ENCODE results near the gene BBS4.

BBS4 gene

DNA sequence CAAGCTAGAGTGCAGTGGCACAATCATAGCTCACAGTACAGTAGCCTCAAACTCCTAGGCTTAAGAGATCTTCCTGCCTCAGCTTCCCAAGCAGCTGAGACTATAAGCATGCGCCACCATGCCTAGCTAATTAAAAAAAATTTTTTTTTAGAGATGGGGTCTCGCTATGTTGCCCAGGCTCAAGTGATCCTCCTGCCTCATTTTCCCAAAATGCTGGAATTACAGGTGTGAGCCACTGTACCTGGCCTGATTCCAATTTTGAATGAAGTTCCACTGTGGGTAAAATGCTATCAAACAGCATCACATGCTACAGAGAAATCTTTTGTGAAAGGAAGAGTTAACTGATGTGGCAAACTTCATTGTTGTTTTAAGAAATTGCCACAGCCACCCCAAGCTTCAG lies 80.0 kb downstream of the BBS4 start:
- DNase-seq = no peak

DNA sequence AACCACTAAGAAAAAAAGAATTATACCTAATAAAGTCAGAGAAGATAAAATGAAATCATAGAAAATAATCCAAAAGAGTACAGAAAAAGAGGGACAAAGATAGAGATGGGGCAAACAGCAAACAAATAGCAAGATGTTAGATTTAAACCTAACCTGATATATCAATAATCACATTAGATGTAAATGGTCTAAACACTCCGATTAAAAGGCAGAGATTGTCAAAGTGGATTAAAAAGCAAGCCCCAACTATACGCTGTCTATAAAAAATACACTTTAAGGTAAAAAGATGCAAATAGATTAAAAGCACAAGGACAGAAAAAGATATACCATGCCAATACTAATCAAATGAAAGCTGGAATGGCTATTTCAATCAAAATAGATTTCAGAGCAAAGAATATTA lies 80.8 kb downstream of the BBS4 start:
- no peak for DNase-seq

DNA sequence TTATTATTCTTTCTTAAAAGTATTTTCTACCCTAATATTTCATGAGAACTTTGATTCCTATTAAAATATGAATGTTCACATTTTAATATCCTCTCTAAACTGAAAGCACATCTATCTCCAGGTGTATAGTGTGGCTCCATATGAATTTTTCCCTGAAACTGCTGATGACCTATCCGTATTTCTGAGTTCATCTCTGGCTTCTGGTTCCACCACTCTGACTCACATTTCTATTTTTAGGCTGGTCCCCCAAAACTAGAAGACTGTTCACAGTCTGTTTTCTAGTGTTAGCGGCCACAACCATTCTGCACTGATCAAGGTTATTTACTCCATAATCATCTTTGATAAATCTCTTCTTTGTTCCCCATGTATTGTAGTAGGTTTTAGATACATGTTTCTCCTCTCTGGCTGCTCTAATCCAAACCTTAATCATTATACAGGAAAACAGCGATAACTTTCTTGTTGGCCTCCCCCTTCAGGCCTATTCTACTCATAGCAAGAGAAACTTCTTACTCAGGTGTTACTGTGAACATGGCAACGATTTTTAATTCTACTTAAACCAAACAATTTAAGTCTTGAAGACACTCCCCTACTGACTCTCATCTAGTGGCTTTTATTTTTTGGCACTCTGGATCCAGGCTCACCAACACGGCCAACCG lies 84.8 kb downstream of the BBS4 start:
- DNase-seq = no peak

DNA sequence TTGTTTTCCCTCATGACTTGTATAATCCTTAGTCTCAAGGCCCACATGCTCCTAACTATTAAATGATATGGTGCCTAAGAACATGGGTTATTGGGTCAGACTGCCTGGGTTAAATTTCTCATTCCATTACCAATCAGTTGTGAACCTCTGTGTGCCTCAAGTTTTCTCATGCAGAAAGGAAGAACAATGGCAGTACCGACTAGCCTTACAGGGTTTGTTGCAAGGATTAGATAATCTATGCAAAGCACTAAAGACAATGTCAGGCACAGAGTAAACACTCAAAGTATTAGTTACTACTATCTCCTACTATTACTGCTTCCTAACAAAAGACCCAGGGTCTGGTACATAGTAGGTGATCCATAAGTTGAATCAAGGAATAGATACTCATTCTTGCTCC lies 85.3 kb downstream of the BBS4 start:
- DNase-seq = no peak

DNA sequence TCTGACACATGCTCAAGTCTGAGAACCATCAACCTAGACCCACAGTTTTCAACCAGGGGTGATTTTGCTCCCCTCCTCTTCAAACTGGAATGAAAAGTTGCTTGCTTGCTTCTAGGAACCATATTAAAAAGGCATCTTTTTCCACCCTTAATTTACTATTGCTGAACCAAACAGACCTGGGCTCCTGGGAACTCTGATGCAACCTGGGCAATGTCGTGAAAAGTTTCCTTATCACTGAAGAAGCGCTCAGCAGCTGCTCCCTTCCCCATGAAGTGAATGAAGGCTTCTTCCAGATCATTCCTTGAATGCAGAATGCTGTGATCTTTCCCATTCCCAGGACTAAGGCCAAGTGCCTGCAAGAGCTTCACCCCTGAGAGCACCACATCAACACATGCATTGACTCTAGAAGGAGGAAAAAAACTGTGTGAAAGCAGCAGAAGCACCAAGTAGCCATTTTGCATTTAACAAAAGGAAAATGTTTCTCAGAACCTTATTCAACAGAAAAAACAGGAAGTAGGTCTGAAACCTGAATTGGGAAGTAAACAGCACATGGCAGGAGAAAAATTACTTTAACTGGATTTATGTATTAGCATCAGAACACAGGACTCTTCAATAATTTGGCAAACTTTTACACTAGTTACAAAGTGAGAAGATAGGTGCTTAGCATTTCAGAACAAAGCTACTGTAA lies 88.8 kb downstream of the BBS4 start:
- DNase-seq = no peak

DNA sequence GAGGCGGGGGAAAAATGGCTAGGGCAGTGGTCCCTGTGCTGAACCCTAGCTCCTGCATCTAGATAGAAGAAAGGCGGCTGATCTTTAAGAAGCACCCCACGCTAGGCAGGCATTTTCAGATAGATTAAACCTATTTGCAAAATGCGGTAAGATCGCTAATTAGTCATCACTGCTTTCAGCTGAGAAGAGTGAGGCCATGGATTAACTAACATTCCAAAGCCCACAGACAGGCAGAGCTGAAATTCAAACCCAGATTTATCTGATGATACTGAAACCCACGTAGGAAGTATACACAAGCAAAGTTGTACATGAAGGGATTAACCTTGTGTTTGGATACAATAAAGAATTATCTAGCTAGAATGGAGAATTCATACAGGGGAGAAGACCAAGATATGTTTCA lies 92.8 kb downstream of the BBS4 start:
- no peak for DNase-seq

DNA sequence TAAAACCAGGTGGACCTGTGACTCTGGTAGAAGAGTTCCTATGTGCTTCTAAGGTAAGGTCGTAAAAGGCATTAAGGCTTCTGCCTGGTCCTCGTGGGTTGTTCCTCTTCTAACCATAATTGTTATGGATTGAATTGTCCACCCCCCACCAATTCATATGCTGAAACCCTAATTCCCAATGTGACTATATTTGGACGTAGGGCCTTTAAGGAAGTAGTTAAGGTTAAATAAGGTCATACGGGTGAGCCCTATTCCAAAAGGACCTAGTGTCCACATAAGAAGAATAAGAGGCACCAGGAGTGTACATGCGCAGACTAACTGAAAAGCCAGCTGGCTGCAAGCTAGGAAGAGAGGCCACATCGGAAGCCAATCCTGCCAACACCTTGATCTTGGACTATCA lies 95.6 kb downstream of the BBS4 start:
- DNase-seq = no peak

DNA sequence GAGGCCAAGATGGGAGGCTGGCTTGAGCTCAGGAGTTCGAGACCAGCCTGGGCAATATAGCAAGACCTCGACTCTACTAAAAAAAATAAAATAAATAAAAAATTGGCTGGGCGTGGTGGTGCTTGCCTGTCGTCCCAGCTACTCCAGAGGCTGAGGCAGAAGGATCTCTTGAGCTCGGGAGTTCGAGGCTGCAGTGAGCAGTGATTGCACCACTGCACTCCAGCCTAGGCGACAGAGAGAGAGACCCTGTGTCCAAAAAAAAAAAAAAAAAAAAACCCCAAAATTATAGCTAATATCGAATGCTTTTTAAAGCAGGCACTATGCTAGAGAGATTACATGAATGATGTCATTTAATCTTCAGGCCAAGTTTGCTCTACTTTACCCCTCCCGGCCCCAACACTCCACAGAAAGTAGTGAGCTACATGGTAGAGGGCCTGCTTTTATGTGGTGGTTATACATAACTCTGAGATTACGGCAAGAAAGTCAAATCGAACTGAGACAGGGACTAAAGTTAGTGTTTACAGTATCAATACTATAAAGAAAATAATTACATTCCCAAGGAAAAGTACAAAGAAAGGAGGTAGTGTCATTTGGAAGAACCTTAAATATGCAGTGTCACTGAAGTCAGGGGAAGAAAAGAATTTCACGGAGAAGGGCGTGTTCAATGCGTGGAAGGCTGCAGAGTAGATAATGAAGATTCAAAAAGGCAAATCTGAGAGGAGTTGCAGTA lies 96.4 kb downstream of the BBS4 start:
- no peak for DNase-seq

DNA sequence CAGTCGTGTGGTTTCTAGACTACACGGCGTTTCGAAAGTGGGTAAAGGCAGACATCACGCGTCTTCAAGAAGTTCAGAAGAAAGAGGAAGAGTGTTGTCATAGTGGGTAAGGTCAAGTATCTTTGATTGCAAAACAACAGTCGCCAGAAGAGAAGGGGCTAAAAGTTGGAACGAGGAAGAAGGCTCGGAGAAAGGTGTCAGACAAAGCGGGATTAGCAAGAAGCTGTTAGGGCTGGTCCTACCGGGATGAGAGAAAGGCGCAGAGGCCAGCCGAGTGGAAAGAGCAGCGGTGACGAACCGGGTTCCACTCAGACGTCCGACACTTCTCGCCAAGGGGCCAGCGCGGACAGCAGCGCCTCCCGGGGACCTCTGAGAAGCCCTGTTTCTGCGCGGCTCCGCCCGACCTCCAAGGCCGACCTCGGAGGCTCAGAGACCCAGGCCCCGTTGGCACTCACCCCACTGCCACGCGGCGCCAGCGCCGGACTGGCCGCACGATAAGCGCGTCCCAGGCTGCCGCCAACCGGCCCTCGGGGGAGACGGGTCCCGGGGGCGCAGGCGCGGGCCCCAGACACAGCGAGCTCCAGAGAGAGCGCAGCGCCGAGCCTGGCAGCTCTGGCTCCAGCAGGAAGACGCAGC lies 97.1 kb downstream of the BBS4 start:
- no peak for DNase-seq

DNA sequence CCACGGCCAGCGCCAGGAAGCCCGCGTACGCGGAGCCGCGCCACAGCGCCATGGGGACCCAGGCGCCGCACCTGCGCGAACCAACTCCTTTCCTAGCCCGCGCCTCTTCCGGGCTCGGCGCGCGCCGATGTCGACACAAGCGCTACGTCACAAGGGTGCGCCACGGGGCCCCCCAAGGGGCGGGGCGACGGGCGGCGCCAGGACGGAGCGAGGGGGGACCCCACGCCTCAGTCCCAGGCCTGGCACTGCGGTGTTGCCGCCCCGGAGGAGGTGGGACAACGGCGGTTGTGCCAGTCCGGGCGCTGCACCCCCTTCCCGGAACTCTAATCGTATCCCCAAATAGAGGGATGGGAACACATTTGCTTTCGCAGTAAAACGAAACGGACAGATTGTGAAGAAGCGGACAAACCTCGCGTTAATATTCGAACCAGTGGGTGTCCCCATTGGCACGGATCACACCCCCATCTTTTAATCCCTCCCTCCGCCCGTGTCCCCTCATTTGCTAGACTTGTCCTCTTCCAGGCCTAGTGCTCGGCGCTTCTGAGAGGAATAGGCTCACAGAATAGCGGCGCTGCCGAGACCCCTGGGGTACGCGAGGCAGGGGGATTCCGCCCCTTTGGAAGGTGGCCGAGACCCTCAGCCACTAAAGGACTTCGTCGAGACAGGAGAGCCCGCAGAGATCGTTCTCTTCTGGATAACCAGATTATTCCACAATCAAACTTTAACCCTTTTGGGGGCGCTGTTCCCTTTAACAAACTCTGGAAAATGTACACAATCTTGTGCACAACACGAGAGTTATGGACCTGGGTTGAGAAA lies 97.8 kb downstream of the BBS4 start, which contains the start of gene ADPGK:
Gene ADPGK (minus strand): TSS at position 119 of the 816 bp plus-strand sequence. CDS start 67 bp downstream, at position 52.
- peak; percentile 96 for DNase-seq

DNA sequence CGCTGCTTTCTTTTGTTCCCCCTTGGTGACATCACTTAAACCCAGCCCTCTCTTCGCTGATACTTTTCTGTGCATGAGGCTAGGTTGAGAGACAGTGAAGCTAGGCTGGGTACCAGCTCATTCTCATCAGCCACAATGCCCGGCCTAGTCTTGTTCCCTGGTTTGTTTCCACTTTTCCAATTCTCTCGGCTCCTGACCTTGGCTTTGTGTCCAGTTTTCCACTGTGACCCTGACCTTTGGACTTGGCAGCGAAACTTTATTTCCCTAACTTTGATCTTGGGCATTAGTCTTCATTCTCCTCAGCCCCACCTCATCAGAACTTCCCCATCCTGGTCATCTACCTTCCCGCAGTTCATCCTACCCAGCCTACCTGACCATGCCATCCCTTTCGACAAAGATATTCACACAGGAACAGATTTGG lies 98.5 kb downstream of the BBS4 start:
- DNase-seq = no peak

DNA sequence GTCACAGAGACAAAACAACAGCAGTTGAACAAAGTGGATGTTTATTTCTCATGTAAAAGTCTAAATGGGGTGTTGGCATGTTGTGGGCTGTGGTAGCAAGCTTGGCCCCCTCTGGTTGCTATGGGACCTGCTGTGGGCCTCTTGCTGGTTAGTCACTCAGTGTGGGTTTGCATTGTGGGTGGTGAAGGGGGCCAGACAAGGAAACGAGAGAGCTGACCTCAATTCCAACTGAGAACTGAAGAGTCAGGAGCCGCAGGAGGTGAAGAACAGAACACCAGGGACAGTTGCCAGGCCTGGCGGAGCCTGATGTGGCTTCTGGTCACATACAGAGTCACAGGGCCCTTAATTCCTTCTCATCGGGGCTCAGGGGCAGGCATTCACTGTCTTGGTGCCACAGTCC lies 99.4 kb downstream of the BBS4 start:
- no peak for DNase-seq

DNA sequence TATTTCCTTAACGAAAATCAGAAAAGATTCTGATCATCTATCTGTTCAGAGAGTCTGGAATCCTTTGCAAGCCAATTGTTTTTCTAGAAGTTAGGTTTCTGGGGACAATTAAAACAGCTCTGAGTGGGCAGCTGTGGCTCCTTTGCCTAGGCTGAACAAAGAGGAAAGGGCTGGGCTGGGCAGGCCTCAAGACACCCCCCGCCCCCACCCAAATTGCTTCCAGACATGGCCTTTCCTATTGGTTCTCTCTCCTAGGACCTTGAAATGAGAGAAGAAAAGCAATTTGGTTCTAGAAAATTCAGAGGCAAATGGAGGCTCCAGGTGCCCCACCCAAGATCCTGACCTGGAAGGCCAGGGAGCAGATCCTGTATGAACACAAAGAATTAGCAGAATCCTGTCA lies 99.8 kb downstream of the BBS4 start:
- no peak for DNase-seq

DNA sequence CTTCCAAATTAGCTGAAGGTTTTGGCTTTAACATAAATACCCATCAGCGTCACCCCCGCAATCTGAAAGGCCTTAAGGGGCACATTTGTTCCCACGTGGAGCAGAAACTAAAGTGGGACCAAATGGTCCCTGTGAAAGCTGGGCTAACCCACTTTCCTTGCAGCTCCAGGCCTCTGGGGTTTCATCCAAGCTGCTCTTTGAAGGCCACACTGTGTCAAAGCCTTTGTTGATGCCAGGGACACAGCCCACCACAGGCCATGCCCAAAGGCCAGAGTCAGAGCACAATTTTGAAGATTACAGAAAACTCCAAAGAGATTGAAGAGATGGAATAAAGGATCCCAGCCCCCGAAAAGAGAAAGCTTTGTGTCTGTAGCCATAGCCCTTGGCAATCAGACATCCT lies 100.2 kb downstream of the BBS4 start:
- no peak for DNase-seq

DNA sequence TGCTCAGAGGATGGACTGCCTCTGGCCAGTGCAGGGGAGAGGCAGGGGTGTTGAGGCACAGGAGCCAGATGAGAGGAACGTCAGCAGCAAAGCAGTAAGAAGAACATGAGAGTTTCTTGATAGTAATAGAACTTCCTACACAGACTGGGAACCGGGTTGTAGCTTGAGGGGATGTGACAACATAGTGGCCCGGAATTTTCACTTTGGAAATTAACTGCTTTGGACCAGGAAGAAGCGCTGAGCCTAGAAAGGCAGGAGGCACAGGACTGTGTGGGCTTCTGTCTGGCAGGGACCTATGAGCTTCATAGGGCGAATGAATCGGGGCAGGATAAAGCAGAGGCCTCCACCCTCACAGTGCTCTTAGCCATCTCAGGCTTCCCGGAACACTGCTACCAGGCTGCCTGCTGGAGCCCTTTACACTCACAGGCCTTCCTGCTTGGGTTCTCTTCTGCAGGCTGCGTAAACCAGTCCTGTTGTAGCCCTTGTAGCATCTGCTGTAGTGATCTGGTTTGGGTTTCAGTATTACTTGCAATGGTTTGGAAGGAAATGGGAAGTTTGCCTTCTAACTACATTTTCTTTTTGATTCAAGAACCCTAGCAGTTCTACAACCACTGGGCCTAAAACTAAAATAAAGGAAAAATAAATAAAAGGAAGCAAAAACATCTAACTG lies 100.8 kb downstream of the BBS4 start:
- no peak for DNase-seq

DNA sequence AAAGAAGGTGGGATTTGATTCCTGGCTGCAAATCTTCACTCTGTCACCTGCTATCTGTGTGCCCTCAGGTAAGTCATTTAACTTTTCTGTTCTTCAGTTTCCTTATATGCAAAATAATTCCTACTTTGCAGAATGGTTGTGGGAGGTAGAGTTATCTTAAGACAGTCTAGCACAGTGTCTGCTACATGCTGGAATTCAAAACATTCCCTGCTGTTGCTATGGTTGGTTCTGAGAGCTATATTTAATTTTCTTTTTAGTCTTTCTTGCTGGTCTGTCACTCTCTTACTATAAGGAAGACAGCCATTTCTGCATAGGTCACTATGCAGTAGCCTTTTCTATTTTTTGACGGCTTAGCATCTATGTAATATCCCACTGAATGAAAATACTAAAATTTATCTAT lies 101.5 kb downstream of the BBS4 start:
- no peak for DNase-seq
